Loucy (cell line): ENCODE results near the gene PAFAH1B1.

Experiments
- H2AFZ ChIP-seq: fragments of 200-600 bp; sonication (generic); 2 replicates; pipeline ENCODE4 v1.6.0; 2016; ENCODE audit warnings: antibody characterized with exemption, mild to moderate bottlenecking, low read length, moderate library complexity
- H3F3A ChIP-seq: fragments of 200-600 bp; 2 replicates; pipeline ENCODE4 v1.6.0; 2016; ENCODE audit warnings: antibody characterized with exemption, low read depth, mild to moderate bottlenecking
- H3K27me3 ChIP-seq: fragments of 200-600 bp; sonication (generic); 2 replicates; pipeline ENCODE4 v1.6.1; 2014; ENCODE audit warnings: low read length, mild to moderate bottlenecking; ENCODE audit not compliant: insufficient read depth, poor library complexity, severe bottlenecking
- H3K36me3 ChIP-seq: fragments of 200-600 bp; sonication (generic); 2 replicates; pipeline ENCODE4 v1.6.1; 2016; ENCODE audit warnings: low read length; ENCODE audit not compliant: insufficient read depth
- H3K4me1 ChIP-seq: fragments of 200-600 bp; sonication (generic); 2 replicates; pipeline ENCODE4 v1.5.1; 2014; ENCODE audit warnings: low read length, mild to moderate bottlenecking; ENCODE audit not compliant: insufficient read depth, poor library complexity, severe bottlenecking
- H3K4me2 ChIP-seq: fragments of 200-600 bp; sonication (generic); 2 replicates; pipeline ENCODE4 v1.6.0; 2014; ENCODE audit warnings: antibody characterized with exemption, low read length, low read depth, mild to moderate bottlenecking; ENCODE audit not compliant: poor library complexity, severe bottlenecking
- H3K4me3 ChIP-seq: fragments of 200-600 bp; sonication (generic); 2 replicates; pipeline ENCODE4 v1.5.1; 2014; ENCODE audit warnings: low read length, mild to moderate bottlenecking, mixed read lengths; ENCODE audit not compliant: poor library complexity, severe bottlenecking
- H3K79me2 ChIP-seq: fragments of 200-600 bp; sonication (generic); 2 replicates; pipeline ENCODE4 v1.6.1; 2014; ENCODE audit warnings: low read length; ENCODE audit not compliant: insufficient read depth
- H3K9ac ChIP-seq: fragments of 200-600 bp; sonication (generic); 2 replicates; pipeline ENCODE4 v1.6.0; 2014; ENCODE audit warnings: mild to moderate bottlenecking, low read depth, low read length, moderate library complexity; ENCODE audit not compliant: poor library complexity, severe bottlenecking
- H3K9me2 ChIP-seq: fragments of 200-600 bp; sonication (generic); replicated peaks from 2 replicates; pipeline ENCODE4 v1.6.1; 2016; ENCODE audit warnings: low read depth, low read length, mixed read lengths
- H3K9me3 ChIP-seq: fragments of 200-600 bp; sonication (generic); 2 replicates; pipeline ENCODE4 v1.6.1; 2014; ENCODE audit warnings: mild to moderate bottlenecking, antibody characterized with exemption, low read length, low read depth; ENCODE audit not compliant: insufficient read depth
- H4K20me1 ChIP-seq: fragments of 200-600 bp; sonication (generic); 2 replicates; pipeline ENCODE4 v1.6.0; 2014; ENCODE audit warnings: antibody characterized with exemption, low read length, mild to moderate bottlenecking; ENCODE audit not compliant: insufficient read depth, poor library complexity, severe bottlenecking
- EZH2phosphoT487 ChIP-seq: fragments of 200-600 bp; IDR thresholded peaks from 2 replicates; pipeline ENCODE4 v1.6.1; 2018; ENCODE audit warnings: antibody characterized with exemption, mild to moderate bottlenecking, moderate library complexity, borderline replicate concordance
- TF ChIP-seq, protein P1 (sequence below): fragments of 200-600 bp; sonication (generic); conservative IDR thresholded peaks from 2 replicates; pipeline ENCODE4 v1.5.1; 2014; ENCODE audit warnings: mild to moderate bottlenecking, antibody characterized with exemption, low read length

The PAFAH1B1 gene

DNA sequence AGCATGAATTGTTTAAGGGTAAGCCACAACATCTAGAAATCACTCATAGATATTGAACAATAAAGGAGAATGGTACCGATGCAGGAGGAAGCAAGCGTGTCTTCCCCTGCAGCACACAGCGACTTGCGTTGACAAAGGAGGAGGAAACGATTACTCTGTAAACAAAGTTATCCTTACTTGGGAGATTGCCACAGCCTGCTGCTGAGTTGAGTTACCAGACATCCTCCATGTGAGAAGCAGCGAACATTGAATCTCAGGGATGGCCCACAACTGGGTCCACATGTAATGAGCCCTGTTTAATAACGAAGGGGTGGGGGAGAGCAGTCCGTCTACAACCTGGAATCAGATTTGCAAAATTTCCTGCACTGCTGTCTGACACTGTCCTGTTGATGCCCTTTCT is 90.5 kb downstream of the PAFAH1B1 start:
- Histone ChIP-seq H3K9ac (no peak overlapping the region), H3K4me1 (no peaks in the 10 kb centered on the region), H3K9me2 (no peaks in the 10 kb centered on the region), H3F3A (no peaks in the 10 kb centered on the region), H3K4me3 (no peak overlapping the region), H2AFZ (no peak overlapping the region), H3K4me2 (no peak overlapping the region), H3K9me3 (no peaks in the 10 kb centered on the region), H3K27me3 (no peaks in the 10 kb centered on the region), H3K36me3 (peaks cover 56% of the 10 kb centered on the region), H3K79me2 (no peaks in the 10 kb centered on the region), H4K20me1 (no peaks in the 10 kb centered on the region)
- no peak for TF ChIP-seq EZH2phosphoT487
- TF ChIP-seq, protein P1, sequence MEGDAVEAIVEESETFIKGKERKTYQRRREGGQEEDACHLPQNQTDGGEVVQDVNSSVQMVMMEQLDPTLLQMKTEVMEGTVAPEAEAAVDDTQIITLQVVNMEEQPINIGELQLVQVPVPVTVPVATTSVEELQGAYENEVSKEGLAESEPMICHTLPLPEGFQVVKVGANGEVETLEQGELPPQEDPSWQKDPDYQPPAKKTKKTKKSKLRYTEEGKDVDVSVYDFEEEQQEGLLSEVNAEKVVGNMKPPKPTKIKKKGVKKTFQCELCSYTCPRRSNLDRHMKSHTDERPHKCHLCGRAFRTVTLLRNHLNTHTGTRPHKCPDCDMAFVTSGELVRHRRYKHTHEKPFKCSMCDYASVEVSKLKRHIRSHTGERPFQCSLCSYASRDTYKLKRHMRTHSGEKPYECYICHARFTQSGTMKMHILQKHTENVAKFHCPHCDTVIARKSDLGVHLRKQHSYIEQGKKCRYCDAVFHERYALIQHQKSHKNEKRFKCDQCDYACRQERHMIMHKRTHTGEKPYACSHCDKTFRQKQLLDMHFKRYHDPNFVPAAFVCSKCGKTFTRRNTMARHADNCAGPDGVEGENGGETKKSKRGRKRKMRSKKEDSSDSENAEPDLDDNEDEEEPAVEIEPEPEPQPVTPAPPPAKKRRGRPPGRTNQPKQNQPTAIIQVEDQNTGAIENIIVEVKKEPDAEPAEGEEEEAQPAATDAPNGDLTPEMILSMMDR: no peak

DNA sequence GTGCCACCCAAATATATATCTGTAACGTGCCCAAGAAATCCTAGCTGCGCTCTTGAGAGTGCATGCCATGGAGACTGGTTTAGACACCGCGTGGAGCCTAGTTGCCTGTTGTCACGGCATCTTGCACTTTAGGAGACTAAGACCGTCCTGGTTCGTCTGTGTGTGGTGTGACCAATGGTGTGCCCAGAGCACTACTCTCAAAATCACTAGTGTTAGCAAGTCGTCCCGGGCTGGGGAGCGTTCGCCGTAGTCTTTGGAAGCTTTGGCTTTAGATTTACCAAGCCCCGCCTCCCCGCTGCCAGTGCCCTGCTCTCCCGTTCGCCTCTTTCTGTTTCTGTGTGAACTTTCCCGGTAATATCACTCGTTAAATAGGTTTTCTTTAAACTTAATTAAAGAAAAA is 91.1 kb downstream of the PAFAH1B1 start:
- Histone ChIP-seq H3K9ac (no peak overlapping the region), H3K36me3 (peaks cover 55% of the 10 kb centered on the region), H3F3A (no peaks in the 10 kb centered on the region), H3K4me3 (no peak overlapping the region), H4K20me1 (no peaks in the 10 kb centered on the region), H3K79me2 (no peaks in the 10 kb centered on the region), H3K27me3 (no peaks in the 10 kb centered on the region), H3K9me3 (no peaks in the 10 kb centered on the region), H3K4me1 (no peaks in the 10 kb centered on the region), H3K9me2 (no peaks in the 10 kb centered on the region), H2AFZ (no peak overlapping the region), H3K4me2 (no peak overlapping the region)
- TF ChIP-seq, protein P1: no peak
- no peak for TF ChIP-seq EZH2phosphoT487

DNA sequence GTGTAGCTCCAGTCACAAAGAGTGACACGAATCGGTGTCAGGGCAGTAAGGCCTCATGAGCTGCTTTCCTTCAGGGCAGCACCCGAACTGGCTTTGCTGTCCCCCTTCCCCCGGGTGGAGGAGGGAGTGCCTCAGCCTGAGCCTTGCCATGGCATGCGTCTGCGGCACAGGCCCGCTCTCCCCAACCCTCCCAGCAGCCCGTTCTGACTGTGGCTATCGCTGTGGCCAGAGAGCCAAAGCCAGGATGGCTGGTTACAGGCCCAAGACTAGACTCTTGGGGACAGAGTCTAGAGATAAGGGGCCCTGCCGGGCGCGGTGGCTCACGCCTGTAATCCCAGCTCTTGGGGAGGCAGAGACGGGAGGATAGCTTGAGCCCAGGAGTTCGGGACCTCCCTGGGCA is 92.2 kb downstream of the PAFAH1B1 start:
- TF ChIP-seq EZH2phosphoT487: no peak
- TF ChIP-seq, protein P1: no peak
- no peak overlapping the region for H3K4me2 ChIP-seq
- H3K4me3 ChIP-seq: no peak overlapping the region
- no peaks in the 10 kb centered on the region for H3K27me3 ChIP-seq
- H3K4me1 ChIP-seq: no peaks in the 10 kb centered on the region
- no peaks in the 10 kb centered on the region for H3K9me3 ChIP-seq
- H3K9ac ChIP-seq: no peak overlapping the region
- no peaks in the 10 kb centered on the region for H3K9me2 ChIP-seq
- no peaks in the 10 kb centered on the region for H4K20me1 ChIP-seq
- peaks cover 45% of the 10 kb centered on the region for H3K36me3 ChIP-seq
- no peaks in the 10 kb centered on the region for H3F3A ChIP-seq
- H3K79me2 ChIP-seq: no peaks in the 10 kb centered on the region
- H2AFZ ChIP-seq: no peak overlapping the region
